Endometrium (tissue), 2 donors: ENCODE results near the gene USP34.
"Not testable (repeated sequence)": the region's sequence is repeated elsewhere in the genome, so short reads cannot be mapped to it uniquely, and the experiment has no call there.

Experiments used
- FAIRE-seq: peaks from 2 replicates; lab custom pipeline; 2012; peaks lifted over from hg19 to GRCh38; lab: Jason Lieb, UNC
- donor health status: control.
- donor health status: control.

Gene USP34

GRCh38 chr2:61148091-61148490 lies 322.8 kb downstream of the USP34 start:
- FAIRE-seq, result not testable (repeated sequence)

- no peak for FAIRE-seq
These were observed 324.9 kb downstream of the USP34 start for GRCh38 chr2:61145990-61146389.

GRCh38 chr2:61144697-61145268 lies 326.1 kb downstream of the USP34 start:
- FAIRE-seq, result peak; percentile 92

DNA sequence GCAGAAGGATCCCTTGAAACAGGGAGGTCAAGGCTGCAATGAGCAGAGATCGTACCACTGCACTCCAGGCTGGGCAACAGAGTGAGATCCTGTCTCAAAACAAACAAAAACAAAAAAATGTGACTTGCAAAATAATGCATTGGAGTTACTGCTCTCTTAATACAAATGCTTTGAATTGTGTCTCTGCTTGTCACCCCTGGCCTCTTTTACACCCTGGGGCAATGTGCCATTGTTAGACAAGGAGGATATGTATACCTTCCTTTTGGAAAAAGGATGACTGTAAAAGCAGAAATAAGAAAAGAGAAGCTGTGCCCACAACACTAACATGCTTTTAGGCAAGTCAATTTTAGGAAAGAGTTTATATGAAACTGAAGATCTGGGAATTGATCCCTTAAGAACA lies 329.7 kb downstream of the USP34 start:
- FAIRE-seq, result no peak

GRCh38 chr2:61138859-61139258 lies 332.0 kb downstream of the USP34 start:
- FAIRE-seq, result no peak
